Measurements from ENCODE around the gene PROM1.

The PROM1 gene

GRCh38 chr4:16056681-16057385 lies 27.0 kb downstream of the PROM1 start:
- DNase-seq, result no peak

- DNase-seq, result no peak
Observed at GRCh38 chr4:16055873-16056272, 27.9 kb downstream of the PROM1 start.

GRCh38 chr4:16055471-16055870 lies 28.4 kb downstream of the PROM1 start:
- no peak for DNase-seq

- DNase-seq, result no peak
Observed at GRCh38 chr4:16052939-16053338, 30.9 kb downstream of the PROM1 start.

- no peak for DNase-seq
Observed at GRCh38 chr4:16051980-16052379, 31.8 kb downstream of the PROM1 start.

GRCh38 chr4:16051132-16051531 lies 32.7 kb downstream of the PROM1 start:
- no peak for DNase-seq

GRCh38 chr4:16050669-16051068 lies 33.2 kb downstream of the PROM1 start:
- DNase-seq, result no peak

GRCh38 chr4:16048619-16049419 lies 35.0 kb downstream of the PROM1 start:
- DNase-seq, result no peak

- no peak for DNase-seq
Observed at GRCh38 chr4:16045687-16046086, 38.1 kb downstream of the PROM1 start.

GRCh38 chr4:16043642-16044498 lies 40.0 kb downstream of the PROM1 start:
- no peak for DNase-seq

- no peak for DNase-seq
Observed at GRCh38 chr4:16039139-16039538, 44.7 kb downstream of the PROM1 start.

- DNase-seq, result no peak
Observed at GRCh38 chr4:16037901-16038300, 45.9 kb downstream of the PROM1 start.

GRCh38 chr4:16035843-16036242 lies 48.0 kb downstream of the PROM1 start:
- no peak for DNase-seq

- DNase-seq, result no peak
Observed at GRCh38 chr4:16034010-16034748, 49.6 kb downstream of the PROM1 start.

- no peak for DNase-seq
Observed at GRCh38 chr4:16032396-16032770, 51.4 kb downstream of the PROM1 start.

GRCh38 chr4:16031546-16032395 lies 52.1 kb downstream of the PROM1 start:
- no peak for DNase-seq

GRCh38 chr4:16029886-16030285 lies 53.9 kb downstream of the PROM1 start:
- no peak for DNase-seq

- no peak for DNase-seq
Observed at GRCh38 chr4:16029262-16029661, 54.6 kb downstream of the PROM1 start.

- DNase-seq, result no peak
Observed at GRCh38 chr4:16027626-16028025, 56.2 kb downstream of the PROM1 start.

- no peak for DNase-seq
Observed at GRCh38 chr4:16027114-16027513, 56.7 kb downstream of the PROM1 start.

- DNase-seq, result no peak
Observed at GRCh38 chr4:16026160-16026761, 57.6 kb downstream of the PROM1 start.

Measured in activated gamma-delta T cell (primary cell).